Liver (tissue), 9 donors: ENCODE measurements around the gene PRPSAP2. TPM values are rescaled to one million over a fixed set of nuclear protein-coding genes. Genes with fewer than 3 reads are reported as not detected.

Source experiments
- DNase-seq: peaks from one replicate; pipeline ENCODE4 v3.0.0-alpha.2; 2017; ENCODE audit warnings: low spot score
- H3K27ac ChIP-seq, 2 donors: one replicate each; pipeline ENCODE4 v1.7.0; 2013; ENCODE audit warnings: inconsistent platforms in 2 of 2, low read length in 2 of 2, control low read depth in 1 of 2, low read depth in 1 of 2, mild to moderate bottlenecking in 1 of 2
- H3K27me3 ChIP-seq, 4 donors: one replicate each; pipeline versions ENCODE4 v1.6.1 to v1.7.0; 2013; ENCODE audit warnings: low read length in 3 of 4, inconsistent platforms in 1 of 4, mild to moderate bottlenecking in 1 of 4, moderate library complexity in 1 of 4; ENCODE audit not compliant: control insufficient read depth in 4 of 4, insufficient read depth in 4 of 4
- H3K36me3 ChIP-seq, 4 donors: one replicate each; pipeline versions ENCODE4 v1.6.1 to v1.7.0; 2013; ENCODE audit warnings: low read length in 3 of 4, mild to moderate bottlenecking in 3 of 4, low read depth in 1 of 4, moderate library complexity in 1 of 4; ENCODE audit not compliant: control insufficient read depth in 4 of 4, insufficient read depth in 3 of 4
- H3K4me1 ChIP-seq, 4 donors: one replicate each; pipeline versions ENCODE4 v1.6.1 to v1.7.0; 2013; ENCODE audit warnings: low read length in 3 of 4, mild to moderate bottlenecking in 3 of 4, moderate library complexity in 1 of 4; ENCODE audit not compliant: control insufficient read depth in 4 of 4, insufficient read depth in 4 of 4
- H3K4me3 ChIP-seq, 3 donors: one replicate each; pipeline versions ENCODE4 v1.6.1 to v1.7.0; 2013; ENCODE audit warnings: low read length in 3 of 3, control low read depth in 1 of 3, low read depth in 1 of 3, mild to moderate bottlenecking in 1 of 3
- H3K9ac ChIP-seq, 2 donors: one replicate each; pipeline ENCODE4 v1.7.0; 2013; ENCODE audit warnings: low read length in 2 of 2, mild to moderate bottlenecking in 2 of 2, moderate library complexity in 2 of 2, control low read depth in 1 of 2, low read depth in 1 of 2
- H3K9me3 ChIP-seq, 4 donors: one replicate each; pipeline versions ENCODE4 v1.6.1 to v1.7.0; 2013; ENCODE audit warnings: low read length in 3 of 4; ENCODE audit not compliant: control insufficient read depth in 4 of 4
- EGR1 ChIP-seq, 2 donors: IDR thresholded peaks; 2 replicates each; pipeline ENCODE4 v1.6.1; 2016 to 2018; ENCODE audit warnings: antibody characterized with exemption in 2 of 2, low read depth in 2 of 2
- FOXA1 ChIP-seq: IDR thresholded peaks from 2 replicates; pipeline ENCODE4 v1.6.1; 2016; ENCODE audit warnings: antibody characterized with exemption
- FOXA2 ChIP-seq: IDR thresholded peaks from 2 replicates; pipeline ENCODE4 v1.6.1; 2016; ENCODE audit warnings: antibody characterized with exemption
- GABPA ChIP-seq, 2 donors: IDR thresholded peaks in 1 of 2; conservative IDR thresholded peaks in 1 of 2; 2 replicates each; pipeline ENCODE4 v1.6.1; 2016; ENCODE audit warnings: antibody characterized with exemption in 2 of 2, mild to moderate bottlenecking in 1 of 2, moderate library complexity in 1 of 2
- HNF4A ChIP-seq, 2 donors: conservative IDR thresholded peaks; 2 replicates each; pipeline ENCODE4 v1.6.1; 2016; ENCODE audit warnings: antibody characterized with exemption in 2 of 2, mild to moderate bottlenecking in 2 of 2
- HNF4G ChIP-seq: IDR thresholded peaks from 2 replicates; pipeline ENCODE4 v1.6.1; 2016; ENCODE audit warnings: antibody characterized with exemption
- JUND ChIP-seq, 2 donors: IDR thresholded peaks; 2 replicates each; pipeline ENCODE4 v1.6.1; 2016; ENCODE audit warnings: antibody characterized with exemption in 2 of 2
- NR2F2 ChIP-seq: IDR thresholded peaks from 2 replicates; pipeline ENCODE4 v1.6.1; 2016; ENCODE audit warnings: antibody characterized with exemption
- RAD21 ChIP-seq, 2 donors: IDR thresholded peaks; 2 replicates each; pipeline ENCODE4 v1.6.1; 2016; ENCODE audit warnings: antibody characterized with exemption in 2 of 2, mild to moderate bottlenecking in 2 of 2
- RXRA ChIP-seq, 2 donors: IDR thresholded peaks; 2 replicates each; pipeline ENCODE4 v1.6.1; 2017 to 2018; ENCODE audit warnings: antibody characterized with exemption in 2 of 2, mild to moderate bottlenecking in 1 of 2
- SP1 ChIP-seq: IDR thresholded peaks from 2 replicates; pipeline ENCODE4 v1.6.1; 2018; ENCODE audit warnings: antibody characterized with exemption, mild to moderate bottlenecking
- TAF1 ChIP-seq: conservative IDR thresholded peaks from 2 replicates; pipeline ENCODE4 v1.6.1; 2016; ENCODE audit warnings: antibody characterized with exemption, mild to moderate bottlenecking
- YY1 ChIP-seq: IDR thresholded peaks from 2 replicates; pipeline ENCODE4 v1.6.1; 2016; ENCODE audit warnings: antibody characterized with exemption, mild to moderate bottlenecking
- WGBS: extraction: QIAGEN DNeasy Blood & Tissue Kit; methylation state at CpG from one replicate; pipeline ENCODE4 v1.1.7; 2013; 5-methylcytosine and 5-hydroxymethylcytosine counted together
- polyA plus RNA-seq, 2 donors: library from polyadenylated mRNA; stranded (reverse) in 1 of 2; unstranded in 1 of 2; fragments of 200-250 nt in 1 of 2; fragments of >200 nt in 1 of 2; fragmentation: Nextera tagmentation in 1 of 2; extraction: Ambion mirVana in 1 of 2; gene quantifications; one replicate each; pipeline versions ENCODE4 v1.2.1 to v1.2.3, GENCODE V29; 2013 to 2015
- total RNA-seq, 2 donors: library from RNA; depleted of rRNA; stranded (reverse); fragments of >200 nt; gene quantifications; one replicate each; pipeline ENCODE4 v1.2.3, GENCODE V29; 2014
- TF ChIP-seq, protein P1 (sequence below): IDR thresholded peaks from 2 replicates; pipeline ENCODE4 v1.6.1; 2016; ENCODE audit warnings: antibody characterized with exemption
- TF ChIP-seq, protein P2 (sequence below): fragments of 150-350 bp; IDR thresholded peaks from 2 replicates; pipeline ENCODE4 v1.5.1; 2017; ENCODE audit warnings: improper control_type of control experiment, low read depth, low read length; ENCODE audit not compliant: missing input control
- TF ChIP-seq, protein P3 (sequence below): IDR thresholded peaks from 2 replicates; pipeline ENCODE4 v1.6.1; 2016; ENCODE audit warnings: antibody characterized with exemption
- TF ChIP-seq, protein P4 (sequence below): IDR thresholded peaks from 2 replicates; pipeline ENCODE4 v1.6.1; 2016; ENCODE audit warnings: antibody characterized with exemption, mild to moderate bottlenecking
- donor health status: healthy.
- donor health status: healthy.
- donor health status: healthy.
- donor health status: healthy.
- donor health status: healthy.

Gene PRPSAP2
- total and polyA plus RNA-seq, 4 donors: 10.2 to 31.4 (median 16.7) TPM

DNA sequence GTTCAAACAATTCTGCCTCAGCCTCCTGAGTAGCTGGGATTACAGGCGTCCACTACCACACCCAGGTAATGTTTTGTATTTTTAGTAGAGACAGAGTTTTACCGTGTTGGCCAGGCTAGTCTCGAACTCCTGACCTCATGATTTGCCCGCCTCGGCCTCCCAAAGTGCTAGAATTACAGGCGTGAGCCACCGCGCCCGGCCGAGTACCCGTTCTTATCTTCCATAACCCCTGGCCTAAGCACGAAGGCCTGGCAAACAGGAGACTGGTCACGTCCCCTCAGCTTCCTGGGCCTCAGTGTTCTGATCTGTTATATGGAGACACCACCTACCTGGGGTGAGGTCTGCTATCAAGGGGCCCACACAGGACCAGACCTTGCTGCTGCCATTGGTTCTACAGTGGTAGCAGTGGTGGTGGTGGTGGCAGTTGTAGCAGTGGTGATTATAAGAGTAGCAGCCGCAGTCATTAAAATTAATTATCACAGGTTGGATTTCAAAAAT is 95.3 kb downstream of the PRPSAP2 start:
- H3K9me3 ChIP-seq: no peaks in the 10 kb centered on the region
- H3K4me1 ChIP-seq: peaks cover 0 to 14% (median 6%) of the 10 kb centered on the region in 4 donors
- TF ChIP-seq FOXA1: no peak
- TF ChIP-seq YY1: no peak
- TF ChIP-seq GABPA (IDR thresholded peaks at IDR 0.05 in 1 of 2, conservative IDR thresholded peaks at IDR 0.05 in 1 of 2): no peak
- no peak for TF ChIP-seq HNF4G
- TF ChIP-seq, protein P1, sequence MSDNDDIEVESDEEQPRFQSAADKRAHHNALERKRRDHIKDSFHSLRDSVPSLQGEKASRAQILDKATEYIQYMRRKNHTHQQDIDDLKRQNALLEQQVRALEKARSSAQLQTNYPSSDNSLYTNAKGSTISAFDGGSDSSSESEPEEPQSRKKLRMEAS: no peak
- TF ChIP-seq NR2F2: no peak
- TF ChIP-seq, protein P2, sequence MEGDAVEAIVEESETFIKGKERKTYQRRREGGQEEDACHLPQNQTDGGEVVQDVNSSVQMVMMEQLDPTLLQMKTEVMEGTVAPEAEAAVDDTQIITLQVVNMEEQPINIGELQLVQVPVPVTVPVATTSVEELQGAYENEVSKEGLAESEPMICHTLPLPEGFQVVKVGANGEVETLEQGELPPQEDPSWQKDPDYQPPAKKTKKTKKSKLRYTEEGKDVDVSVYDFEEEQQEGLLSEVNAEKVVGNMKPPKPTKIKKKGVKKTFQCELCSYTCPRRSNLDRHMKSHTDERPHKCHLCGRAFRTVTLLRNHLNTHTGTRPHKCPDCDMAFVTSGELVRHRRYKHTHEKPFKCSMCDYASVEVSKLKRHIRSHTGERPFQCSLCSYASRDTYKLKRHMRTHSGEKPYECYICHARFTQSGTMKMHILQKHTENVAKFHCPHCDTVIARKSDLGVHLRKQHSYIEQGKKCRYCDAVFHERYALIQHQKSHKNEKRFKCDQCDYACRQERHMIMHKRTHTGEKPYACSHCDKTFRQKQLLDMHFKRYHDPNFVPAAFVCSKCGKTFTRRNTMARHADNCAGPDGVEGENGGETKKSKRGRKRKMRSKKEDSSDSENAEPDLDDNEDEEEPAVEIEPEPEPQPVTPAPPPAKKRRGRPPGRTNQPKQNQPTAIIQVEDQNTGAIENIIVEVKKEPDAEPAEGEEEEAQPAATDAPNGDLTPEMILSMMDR: no peak
- TF ChIP-seq, protein P3, sequence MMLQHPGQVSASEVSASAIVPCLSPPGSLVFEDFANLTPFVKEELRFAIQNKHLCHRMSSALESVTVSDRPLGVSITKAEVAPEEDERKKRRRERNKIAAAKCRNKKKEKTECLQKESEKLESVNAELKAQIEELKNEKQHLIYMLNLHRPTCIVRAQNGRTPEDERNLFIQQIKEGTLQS: no peak
- no peak for TF ChIP-seq SP1
- TF ChIP-seq HNF4A (conservative IDR thresholded peaks at IDR 0.05): no peak
- TF ChIP-seq RXRA (IDR thresholded peaks at IDR 0.05): no peak
- TF ChIP-seq, protein P4, sequence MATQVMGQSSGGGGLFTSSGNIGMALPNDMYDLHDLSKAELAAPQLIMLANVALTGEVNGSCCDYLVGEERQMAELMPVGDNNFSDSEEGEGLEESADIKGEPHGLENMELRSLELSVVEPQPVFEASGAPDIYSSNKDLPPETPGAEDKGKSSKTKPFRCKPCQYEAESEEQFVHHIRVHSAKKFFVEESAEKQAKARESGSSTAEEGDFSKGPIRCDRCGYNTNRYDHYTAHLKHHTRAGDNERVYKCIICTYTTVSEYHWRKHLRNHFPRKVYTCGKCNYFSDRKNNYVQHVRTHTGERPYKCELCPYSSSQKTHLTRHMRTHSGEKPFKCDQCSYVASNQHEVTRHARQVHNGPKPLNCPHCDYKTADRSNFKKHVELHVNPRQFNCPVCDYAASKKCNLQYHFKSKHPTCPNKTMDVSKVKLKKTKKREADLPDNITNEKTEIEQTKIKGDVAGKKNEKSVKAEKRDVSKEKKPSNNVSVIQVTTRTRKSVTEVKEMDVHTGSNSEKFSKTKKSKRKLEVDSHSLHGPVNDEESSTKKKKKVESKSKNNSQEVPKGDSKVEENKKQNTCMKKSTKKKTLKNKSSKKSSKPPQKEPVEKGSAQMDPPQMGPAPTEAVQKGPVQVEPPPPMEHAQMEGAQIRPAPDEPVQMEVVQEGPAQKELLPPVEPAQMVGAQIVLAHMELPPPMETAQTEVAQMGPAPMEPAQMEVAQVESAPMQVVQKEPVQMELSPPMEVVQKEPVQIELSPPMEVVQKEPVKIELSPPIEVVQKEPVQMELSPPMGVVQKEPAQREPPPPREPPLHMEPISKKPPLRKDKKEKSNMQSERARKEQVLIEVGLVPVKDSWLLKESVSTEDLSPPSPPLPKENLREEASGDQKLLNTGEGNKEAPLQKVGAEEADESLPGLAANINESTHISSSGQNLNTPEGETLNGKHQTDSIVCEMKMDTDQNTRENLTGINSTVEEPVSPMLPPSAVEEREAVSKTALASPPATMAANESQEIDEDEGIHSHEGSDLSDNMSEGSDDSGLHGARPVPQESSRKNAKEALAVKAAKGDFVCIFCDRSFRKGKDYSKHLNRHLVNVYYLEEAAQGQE: no peak
- no peak for TF ChIP-seq TAF1
- no peak for TF ChIP-seq FOXA2
- no peak for TF ChIP-seq EGR1 (IDR thresholded peaks at IDR 0.05; ENCODE audit: low read depth in 2 of 2)
- TF ChIP-seq RAD21 (IDR thresholded peaks at IDR 0.05): no peak
- no peaks in the 10 kb centered on the region for H3K36me3 ChIP-seq
- H3K27me3 ChIP-seq: no peaks in the 10 kb centered on the region
- H3K9ac ChIP-seq: no peak overlapping the region
- DNase-seq: no peak
- no peak overlapping the region for H3K4me3 ChIP-seq
- 93% methylated on average over 14 of the region's 14 CpGs for WGBS
- H3K27ac ChIP-seq: no peak overlapping the region

DNA sequence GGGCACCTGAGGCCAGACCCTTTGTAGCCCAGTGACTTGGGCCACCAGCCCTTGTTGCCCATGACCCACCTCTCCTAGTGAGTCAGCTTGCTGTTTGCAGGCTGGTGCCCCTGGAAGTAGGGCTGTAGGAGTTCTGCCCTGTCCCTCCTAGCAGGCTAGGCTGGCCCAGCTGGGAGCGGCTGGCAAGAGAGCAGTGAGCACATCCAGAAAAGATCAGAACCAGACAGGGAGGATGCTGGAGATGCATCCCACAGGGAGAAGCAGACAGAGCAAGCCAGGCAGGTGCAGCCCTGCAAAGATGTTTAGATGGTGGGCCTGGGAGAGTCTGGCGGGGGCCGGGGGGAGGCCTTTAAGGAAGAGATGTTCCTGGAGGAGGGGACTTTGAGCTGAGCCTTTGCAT is 96.4 kb downstream of the PRPSAP2 start:
- no peak overlapping the region for H3K27ac ChIP-seq
- DNase-seq: no peak
- H3K4me3 ChIP-seq: no peak overlapping the region
- no peaks in the 10 kb centered on the region for H3K36me3 ChIP-seq
- H3K9me3 ChIP-seq: no peaks in the 10 kb centered on the region
- no peak overlapping the region for H3K9ac ChIP-seq
- H3K4me1 ChIP-seq: peaks cover 0 to 14% (median 6%) of the 10 kb centered on the region in 4 donors
- no peaks in the 10 kb centered on the region for H3K27me3 ChIP-seq
- TF ChIP-seq TAF1: no peak
- TF ChIP-seq, protein P4: no peak
- TF ChIP-seq RAD21 (IDR thresholded peaks at IDR 0.05): no peak
- no peak for TF ChIP-seq JUND (IDR thresholded peaks at IDR 0.05)
- TF ChIP-seq, protein P3: no peak
- no peak for TF ChIP-seq RXRA (IDR thresholded peaks at IDR 0.05)
- no peak for TF ChIP-seq HNF4G
- TF ChIP-seq YY1: no peak
- TF ChIP-seq FOXA2: no peak
- no peak for TF ChIP-seq GABPA (IDR thresholded peaks at IDR 0.05 in 1 of 2, conservative IDR thresholded peaks at IDR 0.05 in 1 of 2)
- WGBS: 99% methylated on average over 3 of the region's 3 CpGs
